ENCODE data around the gene VOPP1.

VOPP1 gene

GRCh38 chr7:55533050-55533728 lies 39.1 kb downstream of the VOPP1 start:
- in situ Hi-C loops (cut with MboI; ENCODE audit: low sequenced_read_pairs), result no loop called here

- in situ Hi-C loops (cut with MboI; ENCODE audit: low sequenced_read_pairs), result no loop called here
Measured at GRCh38 chr7:55532150-55532917, 40.0 kb downstream of the VOPP1 start.

DNA sequence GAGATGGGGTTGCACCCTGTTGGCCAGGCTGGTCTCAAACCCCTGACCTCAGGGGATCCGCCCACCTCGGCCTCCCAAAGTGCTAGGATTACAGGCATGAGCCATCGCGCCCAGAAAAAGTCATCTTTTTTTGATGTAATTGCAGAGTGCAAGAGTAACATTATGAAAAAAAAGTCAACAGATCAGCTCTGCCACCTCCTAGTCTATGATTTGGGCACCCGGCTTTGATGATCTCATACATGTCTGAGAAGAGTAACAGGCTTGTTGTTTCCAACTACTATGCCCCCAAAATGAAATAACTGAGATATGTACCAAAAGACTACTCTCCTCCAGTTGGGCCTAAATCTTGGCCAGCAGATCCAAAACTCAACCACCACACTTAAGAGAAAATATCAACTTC lies 40.8 kb downstream of the VOPP1 start:
- in situ Hi-C loops (cut with MboI; ENCODE audit: low sequenced_read_pairs), result no loop called here

GRCh38 chr7:55527307-55527706 lies 45.0 kb downstream of the VOPP1 start:
- in situ Hi-C loops (cut with MboI; ENCODE audit: low sequenced_read_pairs), result no loop called here

DNA sequence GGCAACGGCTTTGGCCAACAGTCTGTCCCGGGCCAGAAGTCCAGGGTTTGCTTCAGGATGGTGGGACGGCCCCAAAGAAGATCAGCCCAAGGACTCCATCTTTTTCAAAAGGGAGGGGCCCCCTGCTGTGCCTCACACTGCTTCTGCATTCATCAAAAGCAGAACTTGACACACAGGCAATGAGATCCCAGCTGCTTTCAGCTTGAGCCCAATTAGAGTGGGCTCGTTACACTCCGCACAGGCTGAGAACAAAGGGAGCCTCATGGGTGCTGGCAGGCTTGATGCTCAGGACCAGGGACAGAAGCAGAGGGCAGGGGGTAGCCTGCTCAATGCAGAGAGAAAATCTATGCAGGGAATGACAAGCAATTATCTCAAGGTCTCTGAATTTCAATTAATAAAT lies 45.5 kb downstream of the VOPP1 start:
- in situ Hi-C loops (cut with MboI; ENCODE audit: low sequenced_read_pairs), result no loop called here

DNA sequence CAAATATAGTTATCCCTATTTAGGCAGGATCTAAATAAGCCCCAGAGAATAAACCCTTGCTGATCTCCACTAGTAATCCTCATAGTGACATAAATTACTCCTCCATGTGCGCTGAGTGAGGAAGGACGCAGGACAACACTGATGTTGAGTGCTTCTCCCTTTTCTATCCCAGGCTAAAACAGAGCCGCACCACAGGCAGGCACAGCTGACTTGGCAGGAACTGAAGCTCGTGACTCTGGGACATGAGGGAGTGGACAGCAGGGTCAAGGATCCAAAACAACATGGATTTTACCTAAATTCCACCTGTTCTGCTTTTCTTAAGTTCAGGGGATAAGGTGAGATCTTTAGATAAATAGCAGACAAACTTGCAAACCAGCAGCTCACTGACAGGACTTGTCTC lies 46.0 kb downstream of the VOPP1 start:
- in situ Hi-C loops (cut with MboI; ENCODE audit: low sequenced_read_pairs), result no loop called here

GRCh38 chr7:55524558-55525310 lies 47.6 kb downstream of the VOPP1 start:
- in situ Hi-C loops (cut with MboI; ENCODE audit: low sequenced_read_pairs), result no loop called here

DNA sequence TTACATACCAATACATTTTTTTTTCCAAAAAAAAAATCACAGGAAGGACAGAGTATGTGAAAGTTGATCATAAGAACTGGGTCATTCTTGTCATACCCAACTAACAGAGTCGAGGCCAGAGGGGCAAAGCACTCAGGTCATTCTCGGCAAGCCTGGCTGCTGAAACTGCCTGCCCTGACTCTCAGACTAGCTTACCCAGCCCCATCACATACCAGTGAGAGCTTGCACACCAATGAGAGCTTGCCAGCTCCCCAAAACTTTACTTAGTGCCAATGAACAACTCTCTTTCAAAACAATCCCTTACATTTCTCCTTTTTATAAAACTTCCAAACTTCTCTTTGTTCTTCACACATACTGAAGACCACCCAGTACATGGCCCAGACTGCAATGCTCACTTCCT lies 48.9 kb downstream of the VOPP1 start:
- in situ Hi-C loops (cut with MboI; ENCODE audit: low sequenced_read_pairs), result no loop called here

DNA sequence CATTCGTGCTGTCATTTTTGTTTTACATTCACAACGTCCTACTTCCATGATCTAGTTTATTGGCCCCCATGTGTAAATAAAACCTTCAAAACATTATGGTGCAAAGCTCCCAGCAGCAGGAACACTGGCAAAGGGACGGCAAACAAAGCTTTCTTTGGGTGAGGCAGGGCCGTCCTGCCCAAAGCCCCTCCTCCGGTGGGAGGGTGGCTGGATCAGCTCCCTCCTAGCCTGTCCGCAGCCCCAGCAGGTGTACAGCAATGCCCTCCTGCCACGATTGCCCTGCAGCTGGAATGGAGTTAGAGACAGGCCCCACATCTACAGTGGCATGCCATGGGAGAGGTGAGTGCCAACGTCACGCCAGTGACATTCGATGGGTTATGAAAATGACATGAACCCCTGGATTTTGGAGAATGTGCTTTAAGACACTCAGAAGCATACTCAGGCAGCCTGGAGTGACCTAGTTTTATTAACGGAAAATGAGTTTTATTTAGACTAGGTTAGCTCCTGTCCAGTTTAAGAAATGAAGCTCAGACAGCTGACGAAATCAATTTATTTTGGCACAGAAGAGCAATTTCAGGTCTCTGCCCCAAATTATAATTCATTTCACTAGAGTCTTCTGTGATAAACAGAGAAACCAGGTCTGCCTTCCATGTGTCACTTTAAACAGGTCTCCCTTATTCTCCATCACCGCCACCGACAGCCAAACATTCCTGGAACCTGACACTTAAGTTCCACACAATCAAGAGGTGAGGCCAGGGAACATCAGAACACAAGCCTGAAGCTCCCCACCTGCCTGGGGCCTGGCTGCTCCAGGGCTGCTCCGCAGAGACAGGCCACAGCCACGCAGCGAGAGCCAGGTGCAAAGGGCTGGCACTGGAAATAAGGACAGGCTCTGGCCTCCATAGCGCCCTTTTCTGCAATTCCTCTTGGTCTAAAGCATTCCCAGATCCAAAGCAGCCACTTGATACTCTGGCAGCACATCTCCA lies 50.1 kb downstream of the VOPP1 start:
- in situ Hi-C loops (cut with MboI; ENCODE audit: low sequenced_read_pairs), result no loop called here

GRCh38 chr7:55521512-55521911 lies 50.8 kb downstream of the VOPP1 start:
- in situ Hi-C loops (cut with MboI; ENCODE audit: low sequenced_read_pairs), result no loop called here

DNA sequence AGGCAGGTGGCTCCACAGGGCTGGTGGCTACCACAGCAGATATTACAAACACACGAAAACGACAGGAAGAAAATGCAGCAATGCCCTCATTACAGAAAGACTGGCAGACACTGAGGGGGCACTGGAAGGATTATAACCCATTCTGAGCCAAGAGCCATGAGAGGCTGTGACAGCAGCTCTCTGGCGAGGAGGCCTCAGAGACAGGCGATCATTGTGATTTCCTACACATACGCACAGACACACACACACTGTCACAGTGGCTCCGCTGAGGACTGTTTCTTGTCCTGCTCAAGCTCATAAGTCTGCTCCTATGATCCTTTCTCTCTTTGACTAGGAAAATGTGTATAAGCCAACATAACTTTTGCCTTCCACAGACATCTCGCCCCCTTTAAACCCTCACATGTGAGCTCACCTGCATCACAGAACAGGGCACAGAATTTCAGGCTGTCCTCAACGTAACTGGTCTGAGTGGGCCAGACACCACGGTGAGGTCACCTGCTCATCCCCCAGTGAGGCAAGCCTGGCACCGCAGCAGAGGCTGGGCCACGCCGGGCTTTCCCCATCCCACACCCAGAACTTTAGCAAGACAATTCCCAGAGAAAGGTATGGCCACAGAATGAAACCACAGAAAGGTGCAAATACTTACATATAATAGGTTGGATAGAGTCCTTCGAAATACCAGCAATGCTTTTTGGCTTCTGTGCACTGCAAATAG lies 51.7 kb downstream of the VOPP1 start:
- in situ Hi-C loops (cut with MboI; ENCODE audit: low sequenced_read_pairs), result no loop called here

GRCh38 chr7:55518836-55519235 lies 53.5 kb downstream of the VOPP1 start:
- in situ Hi-C loops (cut with MboI; ENCODE audit: low sequenced_read_pairs), result no loop called here

- in situ Hi-C loops (cut with MboI; ENCODE audit: low sequenced_read_pairs), result no loop called here
Measured at GRCh38 chr7:55517936-55518689, 54.2 kb downstream of the VOPP1 start.

GRCh38 chr7:55517191-55517633 lies 55.1 kb downstream of the VOPP1 start:
- in situ Hi-C loops (cut with MboI; ENCODE audit: low sequenced_read_pairs), result no loop called here

DNA sequence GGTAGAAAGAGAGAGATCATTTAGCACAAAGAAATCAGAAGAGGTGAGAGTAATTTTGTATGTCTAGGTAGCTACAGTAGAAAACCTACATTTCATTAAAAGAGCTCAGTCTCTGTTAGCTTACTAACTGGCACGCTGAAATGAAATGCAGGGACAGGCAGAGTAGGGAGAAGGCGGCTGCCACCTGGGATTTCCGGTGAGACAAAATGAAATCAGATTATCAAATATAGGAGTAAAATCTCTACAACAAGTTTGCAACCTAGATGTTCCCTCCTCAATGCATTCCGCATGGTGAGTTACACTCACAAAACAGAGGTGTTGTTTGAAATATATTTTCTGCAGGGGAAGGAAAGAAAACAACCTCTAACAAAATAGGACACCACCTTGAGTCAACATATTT lies 55.9 kb downstream of the VOPP1 start:
- in situ Hi-C loops (cut with MboI; ENCODE audit: low sequenced_read_pairs), result no loop called here

GRCh38 chr7:55515569-55516279 lies 56.6 kb downstream of the VOPP1 start:
- in situ Hi-C loops (cut with MboI; ENCODE audit: low sequenced_read_pairs), result no loop called here

DNA sequence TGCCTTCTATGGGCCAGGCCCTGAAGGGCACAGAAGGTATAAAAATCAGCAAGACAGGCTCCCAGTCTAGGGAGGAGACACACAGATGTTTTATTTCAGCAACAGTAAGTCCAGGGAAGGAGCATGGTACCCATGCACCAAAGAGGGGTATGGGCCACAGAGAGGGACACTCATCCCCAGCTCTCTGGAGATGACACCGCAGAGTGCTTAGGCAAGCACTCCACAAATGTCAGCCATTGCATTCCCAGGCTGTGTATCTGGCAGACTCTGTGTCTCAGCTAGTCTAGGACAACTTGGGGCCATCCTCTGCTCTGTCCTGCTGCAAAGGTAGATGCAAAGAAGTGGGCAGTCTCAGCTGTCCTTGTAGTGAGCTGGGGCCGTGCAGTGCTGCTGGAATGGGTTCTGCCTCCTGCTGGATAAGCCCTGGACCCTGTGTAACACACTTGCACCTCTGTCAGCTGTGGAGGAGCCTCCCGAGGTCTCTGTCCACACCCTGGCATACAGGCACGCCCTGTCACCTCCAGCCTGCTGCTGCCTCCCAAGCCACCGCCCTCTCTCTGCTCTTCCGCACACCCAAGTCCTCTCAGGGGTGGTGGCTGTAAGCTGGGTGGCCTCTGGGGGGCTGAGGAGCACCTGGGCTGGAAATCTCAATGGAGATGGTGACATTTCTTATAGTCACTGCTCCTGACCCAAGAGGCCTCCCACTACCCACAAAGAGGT lies 57.6 kb downstream of the VOPP1 start:
- in situ Hi-C loops (cut with MboI; ENCODE audit: low sequenced_read_pairs), result no loop called here

- in situ Hi-C loops (cut with MboI; ENCODE audit: low sequenced_read_pairs), result no loop called here
Measured at GRCh38 chr7:55513868-55514267, 58.4 kb downstream of the VOPP1 start.
